ENCODE results near the gene SFMBT2. TPM values are rescaled to one million over a fixed set of nuclear protein-coding genes. Genes with fewer than 3 reads are reported as not detected.
A peak's percentile ranks its signal among the peaks of the same experiment; 100 is the strongest.

The SFMBT2 gene
- total RNA-seq, 1 experiment from 2014 or later, result 2.4 TPM

DNA sequence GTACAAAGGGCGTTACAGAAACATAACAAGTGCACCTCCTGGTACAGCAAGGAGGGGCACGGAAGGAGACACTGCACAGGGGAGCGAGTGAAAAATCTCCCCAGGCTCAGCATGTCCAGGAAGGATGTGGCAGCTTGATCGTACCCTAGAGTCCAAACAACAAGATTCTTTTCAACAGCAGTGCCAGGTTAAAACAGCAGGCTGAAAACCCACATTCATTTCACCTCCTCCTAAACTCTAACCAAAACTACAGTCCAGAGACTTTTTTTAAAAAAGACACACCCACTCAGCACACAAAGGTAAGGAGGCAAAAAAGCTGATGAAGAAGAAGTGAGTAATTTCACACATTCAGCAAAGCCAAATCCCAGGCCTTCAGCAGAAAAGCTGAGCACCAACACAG lies 138.8 kb downstream of the SFMBT2 start:
- no peak for DNase-seq (ENCODE audit: low read depth)

- DNase-seq (ENCODE audit: low read depth), result no peak
These were observed 140.8 kb downstream of the SFMBT2 start for GRCh38 chr10:7269988-7270387.

GRCh38 chr10:7267142-7267541 lies 143.7 kb downstream of the SFMBT2 start:
- DNase-seq (ENCODE audit: low read depth), result no peak

DNA sequence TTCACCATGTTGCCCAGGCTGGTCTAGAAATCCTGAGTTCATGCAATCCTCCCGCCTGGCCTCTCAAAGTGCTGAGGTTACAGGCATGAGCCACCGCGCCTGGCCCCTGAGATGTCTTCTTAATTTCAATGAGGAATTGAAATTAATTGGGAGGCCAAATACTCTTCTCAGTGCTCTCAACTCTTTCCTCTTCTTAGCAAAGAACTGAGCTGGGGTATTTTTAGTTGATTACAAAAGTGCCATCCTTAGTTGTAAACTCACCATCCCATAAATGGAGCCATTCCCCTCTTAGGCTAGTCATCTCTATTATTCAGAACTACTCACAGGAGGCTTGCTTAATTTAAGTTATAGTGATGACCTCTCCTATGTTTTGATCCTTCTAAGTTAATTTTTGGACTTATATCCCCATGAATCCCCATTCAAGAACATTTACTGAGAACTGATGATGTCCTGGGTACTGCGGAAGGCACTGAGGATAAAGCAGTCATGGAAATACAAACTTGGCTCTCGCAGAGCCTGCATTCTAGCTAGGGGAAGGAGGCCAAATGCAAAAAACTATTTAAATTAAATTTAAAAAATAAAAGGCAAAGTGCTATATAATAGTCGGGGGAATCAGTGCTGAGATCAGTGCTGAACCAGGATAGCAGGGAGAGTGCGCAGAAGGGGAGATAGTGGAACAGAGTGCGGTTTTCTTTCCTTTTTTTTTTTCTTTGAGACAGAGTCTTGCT lies 145.3 kb downstream of the SFMBT2 start:
- no peak for DNase-seq (ENCODE audit: low read depth)

GRCh38 chr10:7264313-7264756 lies 146.5 kb downstream of the SFMBT2 start:
- peak; percentile 86 for DNase-seq (ENCODE audit: low read depth)

DNA sequence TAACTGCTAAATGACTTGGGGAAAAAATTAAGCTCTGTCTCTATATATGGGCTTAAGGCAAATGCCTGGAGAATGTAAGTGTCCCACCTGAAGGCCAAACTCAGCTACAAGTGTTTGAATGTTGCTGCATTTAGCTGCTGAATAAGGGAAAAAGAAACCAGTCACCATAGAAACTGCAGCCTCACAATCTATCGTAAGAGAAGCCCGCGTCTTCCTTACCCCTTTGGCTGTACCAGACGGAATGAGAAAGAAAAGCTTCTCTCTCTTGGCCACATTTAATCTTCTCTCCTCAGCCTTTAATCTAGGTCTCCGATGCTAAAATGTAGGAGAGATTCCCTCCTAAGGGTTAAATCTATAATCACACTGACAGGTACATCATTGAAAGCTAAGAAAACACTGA lies 147.2 kb downstream of the SFMBT2 start:
- no peak for DNase-seq (ENCODE audit: low read depth)

- DNase-seq (ENCODE audit: low read depth), result no peak
These were observed 149.5 kb downstream of the SFMBT2 start for GRCh38 chr10:7261351-7261750.

DNA sequence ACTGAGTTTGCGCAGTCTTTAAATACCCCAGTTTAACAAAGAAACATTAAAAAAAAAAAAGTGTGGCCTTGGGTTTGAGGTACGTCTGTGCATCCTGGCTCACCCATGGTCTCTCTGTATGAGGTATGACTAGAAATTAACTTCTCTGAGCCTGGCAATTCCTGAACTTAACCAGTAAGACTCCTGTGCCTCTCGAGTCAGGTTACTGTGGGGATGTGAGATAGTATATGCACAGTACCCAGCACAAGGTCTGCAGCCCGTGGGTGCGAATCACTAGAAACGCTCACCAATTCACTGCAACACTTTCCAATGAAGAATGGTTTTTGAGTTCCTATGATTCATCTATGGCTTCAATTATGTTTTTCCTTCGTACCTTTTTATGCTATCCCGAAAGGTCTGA lies 149.9 kb downstream of the SFMBT2 start:
- no peak for DNase-seq (ENCODE audit: low read depth)

GRCh38 chr10:7260412-7260900 lies 150.4 kb downstream of the SFMBT2 start:
- peak; percentile 83 for DNase-seq (ENCODE audit: low read depth)

- DNase-seq (ENCODE audit: low read depth), result peak; percentile 71
These were observed 151.8 kb downstream of the SFMBT2 start for GRCh38 chr10:7258948-7259523.

DNA sequence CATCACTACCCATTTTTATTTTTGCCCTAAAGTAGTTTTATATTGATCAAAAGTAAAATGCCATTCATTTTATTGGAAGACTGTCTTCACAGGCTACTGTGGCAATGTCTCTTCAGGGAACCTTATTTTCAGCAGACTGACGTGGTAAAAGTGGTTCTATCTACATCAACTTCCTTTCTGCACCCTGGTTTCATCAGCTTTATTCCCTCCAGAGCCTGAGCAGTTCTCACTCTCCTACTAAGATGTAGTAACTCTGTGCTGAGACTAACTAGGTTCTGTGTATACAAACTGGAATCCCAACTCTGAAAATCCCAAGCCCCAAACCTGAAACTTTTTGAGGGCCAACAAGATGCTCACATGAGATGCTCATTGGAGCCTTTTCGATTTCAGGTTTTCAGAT lies 155.3 kb downstream of the SFMBT2 start:
- DNase-seq (ENCODE audit: low read depth), result no peak

DNA sequence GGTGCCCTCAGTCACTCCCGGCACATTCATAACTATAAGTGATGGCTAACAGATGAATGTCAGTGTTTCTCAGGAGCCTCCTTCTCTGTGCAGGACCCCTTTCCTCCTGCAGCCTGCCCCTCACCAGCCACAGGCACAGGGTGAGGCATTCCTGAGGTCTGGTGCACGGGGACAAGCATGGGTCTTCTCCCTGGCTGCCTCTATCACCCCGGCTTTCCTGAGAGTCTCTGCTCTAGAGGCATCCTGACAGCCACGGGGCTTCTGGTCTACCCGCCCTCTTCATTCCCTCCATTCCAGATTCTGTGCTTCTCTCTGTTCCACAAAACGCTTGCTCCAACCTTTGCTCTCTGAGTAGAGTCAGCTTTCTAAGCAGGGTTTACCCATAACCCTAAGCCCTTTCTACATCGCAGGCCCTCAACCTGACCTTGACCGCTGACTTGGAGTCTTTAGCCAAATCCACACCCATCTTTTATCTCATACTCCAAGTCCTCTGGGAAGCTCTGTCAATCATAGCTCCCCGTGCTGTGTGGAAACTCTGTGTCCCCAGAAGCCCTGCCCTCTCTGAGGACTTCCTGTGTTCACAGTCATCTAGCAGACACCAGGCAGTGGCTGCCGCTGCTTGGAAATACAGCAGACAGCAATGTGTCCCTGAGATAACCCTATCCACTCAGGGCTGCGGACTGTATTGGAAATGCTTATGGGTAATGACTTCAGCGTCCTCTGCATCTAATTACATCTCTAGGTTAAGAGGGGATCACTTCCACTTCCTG lies 159.0 kb downstream of the SFMBT2 start:
- no peak for DNase-seq (ENCODE audit: low read depth)

- no peak for DNase-seq (ENCODE audit: low read depth)
These were observed 160.6 kb downstream of the SFMBT2 start for GRCh38 chr10:7250236-7250635.

GRCh38 chr10:7248585-7249164 lies 162.2 kb downstream of the SFMBT2 start:
- DNase-seq (ENCODE audit: low read depth), result no peak

- DNase-seq (ENCODE audit: low read depth), result no peak
These were observed 162.7 kb downstream of the SFMBT2 start for GRCh38 chr10:7248148-7248547.

DNA sequence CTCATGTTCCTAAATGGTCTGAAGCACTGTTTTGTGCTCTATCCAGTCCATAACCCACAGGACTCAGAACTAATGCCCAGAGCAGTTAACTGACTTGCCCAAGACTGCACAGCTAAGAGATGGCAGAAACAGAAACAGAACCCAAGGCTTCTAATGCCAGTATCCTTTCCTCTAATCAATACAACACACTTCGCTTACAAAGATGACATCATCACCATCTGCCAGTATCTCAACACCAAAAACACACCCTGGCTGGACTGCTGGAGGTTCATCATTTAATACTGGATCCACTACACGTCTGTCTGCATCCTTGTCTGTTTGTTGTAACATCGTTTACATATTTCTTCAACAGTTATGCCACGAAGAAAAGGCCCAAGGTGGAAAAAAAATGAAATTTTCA lies 165.3 kb downstream of the SFMBT2 start:
- no peak for DNase-seq (ENCODE audit: low read depth)

GRCh38 chr10:7243873-7244272 lies 167.0 kb downstream of the SFMBT2 start:
- DNase-seq (ENCODE audit: low read depth), result no peak

- DNase-seq (ENCODE audit: low read depth), result no peak
These were observed 167.7 kb downstream of the SFMBT2 start for GRCh38 chr10:7243139-7243538.

GRCh38 chr10:7239312-7239985 lies 171.4 kb downstream of the SFMBT2 start:
- DNase-seq (ENCODE audit: low read depth), result no peak

- DNase-seq (ENCODE audit: low read depth), result no peak
These were observed 175.5 kb downstream of the SFMBT2 start for GRCh38 chr10:7235376-7235775.

GRCh38 chr10:7234109-7234508 lies 176.7 kb downstream of the SFMBT2 start:
- DNase-seq (ENCODE audit: low read depth), result no peak
